Neural cell (in vitro differentiated cells): Measurements from ENCODE around the gene UBE2QL1. TPM values are rescaled to one million over a fixed set of nuclear protein-coding genes. Genes with fewer than 3 reads are reported as not detected.

ENCODE experiments used
- H2AFZ ChIP-seq: fragments of 200-600, 300-800 bp; sonication (generic), shearing (Covaris generic); 2 replicates; pipeline ENCODE4 v1.6.0; 2014; ENCODE audit warnings: low read depth, mild to moderate bottlenecking, antibody characterized with exemption, low read length, moderate library complexity
- H3F3A ChIP-seq: fragments of 200-600 bp; shearing (Covaris generic); 2 replicates; pipeline ENCODE4 v1.6.1; 2016; ENCODE audit warnings: mild to moderate bottlenecking, moderate library complexity, mixed read lengths, antibody characterized with exemption, low read length; ENCODE audit not compliant: insufficient read depth, poor library complexity, severe bottlenecking
- H3K27ac ChIP-seq: fragments of 200-600, 300-800 bp; sonication (generic), shearing (Covaris generic); 2 replicates; pipeline ENCODE4 v1.5.1; 2014; ENCODE audit warnings: mild to moderate bottlenecking, low read length, moderate library complexity
- H3K27me3 ChIP-seq: fragments of 300-800, 200-600 bp; sonication (generic), shearing (Covaris generic); 2 replicates; pipeline ENCODE4 v1.6.0; 2014; ENCODE audit warnings: mild to moderate bottlenecking, low read depth, low read length, moderate library complexity; ENCODE audit not compliant: insufficient read depth
- H3K36me3 ChIP-seq: fragments of 300-800, 200-600 bp; sonication (generic), shearing (Covaris generic); 2 replicates; pipeline ENCODE4 v1.5.1; 2014; ENCODE audit warnings: mild to moderate bottlenecking, antibody characterized with exemption, low read length, moderate library complexity; ENCODE audit not compliant: insufficient read depth
- H3K4me2 ChIP-seq: fragments of 300-800, 200-600 bp; sonication (generic), shearing (Covaris generic); 2 replicates; pipeline ENCODE4 v1.6.0; 2014; ENCODE audit warnings: mild to moderate bottlenecking, low read length
- H3K4me3 ChIP-seq: fragments of 300-800, 200-600 bp; sonication (generic), shearing (Covaris generic); 2 replicates; pipeline ENCODE4 v1.5.1; 2014; ENCODE audit warnings: mild to moderate bottlenecking, low read length, moderate library complexity
- H3K79me2 ChIP-seq: fragments of 200-600 bp; shearing (Covaris generic); replicated peaks from 2 replicates; pipeline ENCODE4 v1.6.0; 2014; ENCODE audit warnings: mild to moderate bottlenecking, low read length, moderate library complexity; ENCODE audit not compliant: insufficient read depth
- H3K9ac ChIP-seq: fragments of 300-800, 200-600 bp; sonication (generic), shearing (Covaris generic); 2 replicates; pipeline ENCODE4 v1.6.1; 2016; ENCODE audit warnings: mild to moderate bottlenecking, low read length, mixed read lengths
- H3K9me2 ChIP-seq: fragments of 200-600 bp; shearing (Covaris generic); 2 replicates; pipeline ENCODE4 v1.6.1; 2016; ENCODE audit warnings: mild to moderate bottlenecking, low read length, mixed read lengths; ENCODE audit not compliant: insufficient read depth
- H3K9me3 ChIP-seq: fragments of 200-600, 300-800 bp; sonication (generic), shearing (Covaris generic); 2 replicates; pipeline ENCODE4 v1.6.1; 2016; ENCODE audit warnings: mild to moderate bottlenecking, mixed run types, low read length, moderate library complexity, mixed read lengths
- H4K20me1 ChIP-seq: fragments of 200-600 bp; shearing (Covaris generic); 2 replicates; pipeline ENCODE4 v1.6.1; 2016; ENCODE audit warnings: mild to moderate bottlenecking, mixed run types; ENCODE audit not compliant: insufficient read depth
- EP300 ChIP-seq: fragments of 450-650 bp; conservative IDR thresholded peaks from 2 replicates; pipeline ENCODE4 v1.6.1; 2014; ENCODE audit warnings: antibody characterized with exemption, mild to moderate bottlenecking, moderate library complexity; ENCODE audit not compliant: poor library complexity, severe bottlenecking
- EZH2 ChIP-seq: fragments of 200-600, 300-800 bp; shearing (Covaris generic), sonication (generic); IDR thresholded peaks from 2 replicates; pipeline ENCODE4 v1.6.1; 2014; ENCODE audit warnings: antibody characterized with exemption, low read length, borderline replicate concordance, mild to moderate bottlenecking; ENCODE audit not compliant: insufficient read depth, poor library complexity, severe bottlenecking
- MXI1 ChIP-seq: fragments of 450-650 bp; conservative IDR thresholded peaks from 2 replicates; pipeline ENCODE4 v1.6.1; 2014; ENCODE audit warnings: antibody characterized with exemption, mild to moderate bottlenecking; ENCODE audit not compliant: poor library complexity, severe bottlenecking
- POLR2AphosphoS5 ChIP-seq: IDR thresholded peaks from 2 replicates; pipeline ENCODE4 v1.6.1; 2012
- RAD21 ChIP-seq: fragments of 450-650 bp; conservative IDR thresholded peaks from 2 replicates; pipeline ENCODE4 v1.6.1; 2014; ENCODE audit warnings: antibody characterized with exemption, mild to moderate bottlenecking, moderate library complexity
- SMC3 ChIP-seq: fragments of 450-650 bp; conservative IDR thresholded peaks from 2 replicates; pipeline ENCODE4 v1.6.1; 2014; ENCODE audit warnings: antibody characterized with exemption, mild to moderate bottlenecking, moderate library complexity; ENCODE audit not compliant: poor library complexity
- TAF1 ChIP-seq: IDR thresholded peaks from 2 replicates; pipeline ENCODE4 v1.6.1; 2012; ENCODE audit warnings: low read depth
- polyA plus RNA-seq: library from polyadenylated mRNA; depleted of rRNA; stranded (reverse); fragments of >200 nt; gene quantifications from 2 replicates; pipeline ENCODE4 v1.2.3, GENCODE V29; 2014
- TF ChIP-seq, protein P1 (sequence below): IDR thresholded peaks from 2 replicates; pipeline ENCODE4 v1.6.1; 2012; ENCODE audit warnings: borderline replicate concordance
- TF ChIP-seq, protein P2 (sequence below): fragments of 450-650 bp; IDR thresholded peaks from 2 replicates; pipeline ENCODE4 v1.5.1; 2014; ENCODE audit warnings: antibody characterized with exemption, mild to moderate bottlenecking, moderate library complexity; ENCODE audit not compliant: poor library complexity, severe bottlenecking

UBE2QL1 gene
- polyA plus RNA-seq, 1 donor from 2014 or later = 13.8 TPM

DNA sequence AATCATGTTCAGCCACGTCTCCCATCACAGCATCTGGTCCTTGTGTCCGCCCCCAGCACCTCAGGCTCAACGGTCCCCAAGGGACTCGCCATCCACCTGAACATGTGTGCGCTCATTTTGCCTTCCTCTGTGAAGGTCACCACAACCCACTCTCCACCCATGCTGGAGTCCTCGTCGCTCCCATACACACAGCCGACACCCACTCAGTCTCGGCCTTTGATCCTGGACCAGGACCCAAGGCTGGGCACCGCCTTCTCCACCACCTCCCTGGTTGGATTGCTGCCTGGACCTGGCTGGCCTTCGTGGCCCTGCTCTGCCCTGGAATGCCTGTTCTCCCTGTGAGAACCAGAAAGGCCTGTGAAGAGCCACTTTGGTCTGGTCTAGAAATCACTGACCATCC is 60.3 kb downstream of the UBE2QL1 start:
- H3K4me3 ChIP-seq = no peak overlapping the region
- TF ChIP-seq SMC3 = no peak
- TF ChIP-seq EP300 = no peak
- TF ChIP-seq, protein P1, sequence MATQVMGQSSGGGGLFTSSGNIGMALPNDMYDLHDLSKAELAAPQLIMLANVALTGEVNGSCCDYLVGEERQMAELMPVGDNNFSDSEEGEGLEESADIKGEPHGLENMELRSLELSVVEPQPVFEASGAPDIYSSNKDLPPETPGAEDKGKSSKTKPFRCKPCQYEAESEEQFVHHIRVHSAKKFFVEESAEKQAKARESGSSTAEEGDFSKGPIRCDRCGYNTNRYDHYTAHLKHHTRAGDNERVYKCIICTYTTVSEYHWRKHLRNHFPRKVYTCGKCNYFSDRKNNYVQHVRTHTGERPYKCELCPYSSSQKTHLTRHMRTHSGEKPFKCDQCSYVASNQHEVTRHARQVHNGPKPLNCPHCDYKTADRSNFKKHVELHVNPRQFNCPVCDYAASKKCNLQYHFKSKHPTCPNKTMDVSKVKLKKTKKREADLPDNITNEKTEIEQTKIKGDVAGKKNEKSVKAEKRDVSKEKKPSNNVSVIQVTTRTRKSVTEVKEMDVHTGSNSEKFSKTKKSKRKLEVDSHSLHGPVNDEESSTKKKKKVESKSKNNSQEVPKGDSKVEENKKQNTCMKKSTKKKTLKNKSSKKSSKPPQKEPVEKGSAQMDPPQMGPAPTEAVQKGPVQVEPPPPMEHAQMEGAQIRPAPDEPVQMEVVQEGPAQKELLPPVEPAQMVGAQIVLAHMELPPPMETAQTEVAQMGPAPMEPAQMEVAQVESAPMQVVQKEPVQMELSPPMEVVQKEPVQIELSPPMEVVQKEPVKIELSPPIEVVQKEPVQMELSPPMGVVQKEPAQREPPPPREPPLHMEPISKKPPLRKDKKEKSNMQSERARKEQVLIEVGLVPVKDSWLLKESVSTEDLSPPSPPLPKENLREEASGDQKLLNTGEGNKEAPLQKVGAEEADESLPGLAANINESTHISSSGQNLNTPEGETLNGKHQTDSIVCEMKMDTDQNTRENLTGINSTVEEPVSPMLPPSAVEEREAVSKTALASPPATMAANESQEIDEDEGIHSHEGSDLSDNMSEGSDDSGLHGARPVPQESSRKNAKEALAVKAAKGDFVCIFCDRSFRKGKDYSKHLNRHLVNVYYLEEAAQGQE = no peak
- TF ChIP-seq, protein P2, sequence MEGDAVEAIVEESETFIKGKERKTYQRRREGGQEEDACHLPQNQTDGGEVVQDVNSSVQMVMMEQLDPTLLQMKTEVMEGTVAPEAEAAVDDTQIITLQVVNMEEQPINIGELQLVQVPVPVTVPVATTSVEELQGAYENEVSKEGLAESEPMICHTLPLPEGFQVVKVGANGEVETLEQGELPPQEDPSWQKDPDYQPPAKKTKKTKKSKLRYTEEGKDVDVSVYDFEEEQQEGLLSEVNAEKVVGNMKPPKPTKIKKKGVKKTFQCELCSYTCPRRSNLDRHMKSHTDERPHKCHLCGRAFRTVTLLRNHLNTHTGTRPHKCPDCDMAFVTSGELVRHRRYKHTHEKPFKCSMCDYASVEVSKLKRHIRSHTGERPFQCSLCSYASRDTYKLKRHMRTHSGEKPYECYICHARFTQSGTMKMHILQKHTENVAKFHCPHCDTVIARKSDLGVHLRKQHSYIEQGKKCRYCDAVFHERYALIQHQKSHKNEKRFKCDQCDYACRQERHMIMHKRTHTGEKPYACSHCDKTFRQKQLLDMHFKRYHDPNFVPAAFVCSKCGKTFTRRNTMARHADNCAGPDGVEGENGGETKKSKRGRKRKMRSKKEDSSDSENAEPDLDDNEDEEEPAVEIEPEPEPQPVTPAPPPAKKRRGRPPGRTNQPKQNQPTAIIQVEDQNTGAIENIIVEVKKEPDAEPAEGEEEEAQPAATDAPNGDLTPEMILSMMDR = no peak
- TF ChIP-seq TAF1 = no peak
- TF ChIP-seq EZH2 = no peak
- no peak for TF ChIP-seq MXI1
- no peak for TF ChIP-seq RAD21
- no peak for TF ChIP-seq POLR2AphosphoS5
- no peaks in the 10 kb centered on the region for H3K9me3 ChIP-seq
- H3K79me2 ChIP-seq = no peaks in the 10 kb centered on the region
- no peaks in the 10 kb centered on the region for H4K20me1 ChIP-seq
- no peaks in the 10 kb centered on the region for H3F3A ChIP-seq
- H3K9me2 ChIP-seq = no peaks in the 10 kb centered on the region
- no peak overlapping the region for H3K9ac ChIP-seq
- no peaks in the 10 kb centered on the region for H3K36me3 ChIP-seq
- H3K27ac ChIP-seq = no peak overlapping the region
- no peaks in the 10 kb centered on the region for H3K27me3 ChIP-seq
- no peak overlapping the region for H3K4me2 ChIP-seq
- H2AFZ ChIP-seq = no peak overlapping the region

DNA sequence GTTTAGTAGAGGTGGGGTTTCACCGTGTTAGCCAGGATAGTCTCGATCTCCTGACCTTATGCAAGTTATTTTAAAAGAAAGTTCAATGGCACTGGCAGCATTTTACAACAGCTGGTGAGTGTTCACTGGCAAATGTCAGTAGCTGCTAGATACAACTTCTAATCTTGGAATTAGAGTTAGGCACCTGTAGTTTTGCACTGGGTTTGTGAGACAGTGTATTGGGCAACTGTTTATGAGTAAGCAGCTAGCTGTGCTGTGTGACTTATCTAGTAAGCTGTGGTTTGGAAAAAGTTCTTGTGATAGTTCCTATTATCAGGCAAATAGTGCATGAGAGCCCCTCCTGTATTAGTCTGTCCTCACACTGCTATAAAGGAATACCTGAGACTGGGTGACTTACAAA is 61.5 kb downstream of the UBE2QL1 start:
- H3F3A ChIP-seq = no peaks in the 10 kb centered on the region
- no peaks in the 10 kb centered on the region for H3K36me3 ChIP-seq
- H3K79me2 ChIP-seq = no peaks in the 10 kb centered on the region
- no peaks in the 10 kb centered on the region for H3K27me3 ChIP-seq
- no peak overlapping the region for H3K9ac ChIP-seq
- no peaks in the 10 kb centered on the region for H3K9me3 ChIP-seq
- no peak overlapping the region for H3K4me3 ChIP-seq
- no peaks in the 10 kb centered on the region for H4K20me1 ChIP-seq
- H3K27ac ChIP-seq = no peak overlapping the region
- no peaks in the 10 kb centered on the region for H3K9me2 ChIP-seq
- H3K4me2 ChIP-seq = no peak overlapping the region
- H2AFZ ChIP-seq = no peak overlapping the region
- no peak for TF ChIP-seq RAD21
- no peak for TF ChIP-seq EP300
- TF ChIP-seq SMC3 = no peak
- TF ChIP-seq, protein P1 = no peak
- TF ChIP-seq, protein P2 = no peak
- TF ChIP-seq POLR2AphosphoS5 = no peak
- TF ChIP-seq TAF1 = no peak
- TF ChIP-seq MXI1 = no peak
- no peak for TF ChIP-seq EZH2
